ENCODE data around the gene TTLL6. TPM values are rescaled to one million over a fixed set of nuclear protein-coding genes. Genes with fewer than 3 reads are reported as not detected.

Gene TTLL6
- total RNA-seq, 1 donor from 2014 or later, result not detected

GRCh38 chr17:48759288-48759687 is 57.7 kb downstream of the TTLL6 start:
- DNase-seq (ENCODE audit: low read depth), result no peak
- no peak overlapping the region for H3K4me3 ChIP-seq (ENCODE audit: low read depth, low read length)
- TF ChIP-seq CTCF (conservative IDR thresholded peaks at IDR 0.05; ENCODE audit: low read depth, low read length), result no peak

- peak; percentile 43 for DNase-seq (ENCODE audit: low read depth)
- TF ChIP-seq CTCF (conservative IDR thresholded peaks at IDR 0.05; ENCODE audit: low read depth, low read length), result no peak
- H3K4me3 ChIP-seq (ENCODE audit: low read depth, low read length), result no peak overlapping the region
Measured at GRCh38 chr17:48757524-48757961, 59.5 kb downstream of the TTLL6 start.

- no peak for DNase-seq (ENCODE audit: low read depth)
- no peak for TF ChIP-seq CTCF (conservative IDR thresholded peaks at IDR 0.05; ENCODE audit: low read depth, low read length)
- H3K4me3 ChIP-seq (ENCODE audit: low read depth, low read length), result no peak overlapping the region
Measured at GRCh38 chr17:48756830-48757251, 60.2 kb downstream of the TTLL6 start.

GRCh38 chr17:48755356-48755755 is 61.7 kb downstream of the TTLL6 start:
- no peak for DNase-seq (ENCODE audit: low read depth)
- TF ChIP-seq CTCF (conservative IDR thresholded peaks at IDR 0.05; ENCODE audit: low read depth, low read length), result no peak
- H3K4me3 ChIP-seq (ENCODE audit: low read depth, low read length), result no peak overlapping the region

- no peak for DNase-seq (ENCODE audit: low read depth)
- no peak for TF ChIP-seq CTCF (conservative IDR thresholded peaks at IDR 0.05; ENCODE audit: low read depth, low read length)
- peak overlapping the region; percentile 29 for H3K4me3 ChIP-seq (ENCODE audit: low read depth, low read length)
Measured at GRCh38 chr17:48754500-48755261, 62.3 kb downstream of the TTLL6 start.

- peak; percentile 20 for DNase-seq (ENCODE audit: low read depth)
- peak overlapping the region; percentile 29 for H3K4me3 ChIP-seq (ENCODE audit: low read depth, low read length)
- TF ChIP-seq CTCF (conservative IDR thresholded peaks at IDR 0.05; ENCODE audit: low read depth, low read length), result no peak
Measured at GRCh38 chr17:48753794-48754499, 63.1 kb downstream of the TTLL6 start.
